Suprapubic skin (tissue), 4 donors: ENCODE data around the gene DAB2IP. TPM values are rescaled to one million over a fixed set of nuclear protein-coding genes. Genes with fewer than 3 reads are reported as not detected.

Experiments
- DNase-seq, 2 donors: peaks; one replicate each; pipeline ENCODE4 v3.0.0-alpha.2; 2019; ENCODE audit warnings: low spot score in 2 of 2
- H3K27ac ChIP-seq: fragments of 200-600 bp; sonication (generic); one replicate; pipeline ENCODE4 v1.5.1; 2019
- H3K27me3 ChIP-seq: fragments of 200-600 bp; sonication (generic); one replicate; pipeline ENCODE4 v1.5.1; 2019
- H3K36me3 ChIP-seq: fragments of 200-600 bp; sonication (generic); one replicate; pipeline ENCODE4 v1.5.1; 2019
- H3K4me1 ChIP-seq: fragments of 200-600 bp; sonication (generic); one replicate; pipeline ENCODE4 v1.5.1; 2019
- H3K4me3 ChIP-seq: fragments of 200-600 bp; sonication (generic); one replicate; pipeline ENCODE4 v1.5.1; 2019; ENCODE audit warnings: mild to moderate bottlenecking
- H3K9me3 ChIP-seq: fragments of 200-600 bp; sonication (generic); one replicate; pipeline ENCODE4 v1.5.1; 2019
- CTCF ChIP-seq, 2 donors: fragments of 200-600 bp in 1 of 2; fragments of 450-650 bp in 1 of 2; sonication (generic) in 1 of 2; IDR thresholded peaks; one replicate each; pipeline ENCODE4 v1.5.1; 2016 to 2019; ENCODE audit warnings: antibody characterized with exemption in 2 of 2, mild to moderate bottlenecking in 1 of 2, moderate library complexity in 1 of 2
- EP300 ChIP-seq: sonication (generic); formaldehyde crosslinking; IDR thresholded peaks from one replicate; pipeline ENCODE4 v1.6.1; 2017; ENCODE audit warnings: antibody characterized with exemption
- POLR2A ChIP-seq, 2 donors: fragments of 450-650 bp; IDR thresholded peaks; one replicate each; pipeline ENCODE4 v1.6.1; 2017; ENCODE audit warnings: antibody characterized with exemption in 2 of 2, mild to moderate bottlenecking in 2 of 2, moderate library complexity in 2 of 2
- POLR2AphosphoS5 ChIP-seq, 3 donors: sonication (generic); formaldehyde crosslinking; IDR thresholded peaks; one replicate each; pipeline ENCODE4 v1.6.1; 2017; ENCODE audit warnings: antibody characterized with exemption in 3 of 3
- WGBS: methylation state at CpG from one replicate; pipeline ENCODE4 v1.1.5; 2018; 5-methylcytosine and 5-hydroxymethylcytosine counted together
- total RNA-seq, 4 donors: library from RNA; depleted of rRNA; stranded (reverse); fragments of >200 nt; gene quantifications; one replicate each; pipeline ENCODE4 v1.1.0, GENCODE V29; 2016

Gene DAB2IP
- total RNA-seq, 4 donors from 2014 or later = 47.6 to 55.6 (median 50.3) TPM

DNA sequence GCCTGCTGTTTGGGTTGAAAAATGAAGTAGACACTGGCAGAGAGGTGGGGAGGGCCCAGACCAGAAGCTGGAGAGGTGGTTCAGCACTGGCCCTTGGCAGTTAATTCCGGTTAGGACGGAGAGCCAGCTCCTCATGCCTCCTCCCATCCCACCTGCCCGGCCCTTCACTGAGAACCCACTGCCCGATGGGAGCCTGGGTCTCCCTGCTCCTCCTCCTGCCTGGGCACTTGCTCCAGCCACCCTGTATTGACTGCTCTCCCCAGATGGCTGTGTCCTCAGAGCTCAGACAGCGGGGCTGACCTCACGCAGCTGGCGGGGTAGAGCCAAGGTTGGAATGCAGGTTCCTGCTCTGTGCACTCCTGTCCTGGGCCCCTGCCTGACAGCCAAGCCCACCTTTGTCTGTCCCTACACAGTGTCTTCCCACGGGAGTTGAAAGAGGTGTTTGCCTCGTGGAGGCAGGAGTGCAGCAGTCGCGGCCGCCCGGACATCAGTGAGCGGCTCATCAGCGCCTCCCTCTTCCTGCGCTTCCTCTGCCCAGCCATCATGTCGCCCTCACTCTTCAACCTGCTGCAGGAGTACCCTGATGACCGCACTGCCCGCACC lies 114.7 kb downstream of the DAB2IP start:
- Histone ChIP-seq H3K27me3 (no peaks in the 10 kb centered on the region), H3K27ac (no peak overlapping the region), H3K9me3 (no peaks in the 10 kb centered on the region), H3K4me3 (no peak overlapping the region), H3K36me3 (peaks cover 93% of the 10 kb centered on the region), H3K4me1 (peaks cover 24% of the 10 kb centered on the region)
- no peak for DNase-seq
- TF ChIP-seq POLR2A (IDR thresholded peaks at IDR 0.05) (no peak), POLR2AphosphoS5 (IDR thresholded peaks at IDR 0.05) (no peak), EP300 (no peak), CTCF (IDR thresholded peaks at IDR 0.05) (no peak)
- WGBS = 95% methylated on average over 16 of the region's 19 CpGs

GRCh38 chr9:121767171-121767769 lies 115.8 kb downstream of the DAB2IP start:
- H3K27ac ChIP-seq = no peak overlapping the region
- TF ChIP-seq POLR2AphosphoS5 (IDR thresholded peaks at IDR 0.05) = no peak

GRCh38 chr9:121768416-121769015 lies 117.1 kb downstream of the DAB2IP start:
- no peak overlapping the region for H3K4me3 ChIP-seq
- peaks cover 98% of the 10 kb centered on the region for H3K36me3 ChIP-seq
- no peak for TF ChIP-seq POLR2AphosphoS5 (IDR thresholded peaks at IDR 0.05)
- no peak for TF ChIP-seq POLR2A (IDR thresholded peaks at IDR 0.05)
- TF ChIP-seq EP300 = no peak
- TF ChIP-seq CTCF (IDR thresholded peaks at IDR 0.05) = no peak
- no peak overlapping the region for H3K27ac ChIP-seq
- no peak for DNase-seq
- peaks cover 24% of the 10 kb centered on the region for H3K4me1 ChIP-seq
- H3K9me3 ChIP-seq = no peaks in the 10 kb centered on the region
- WGBS = 95% methylated on average over 5 of the region's 15 CpGs
- H3K27me3 ChIP-seq = no peaks in the 10 kb centered on the region

More at GRCh38 chr9:121767171-121767769, 115.8 kb downstream of the DAB2IP start:
- 83% methylated on average over 9 of the region's 9 CpGs for WGBS
- H3K9me3 ChIP-seq = no peaks in the 10 kb centered on the region
- DNase-seq = no peak
- H3K36me3 ChIP-seq = peaks cover 98% of the 10 kb centered on the region
- H3K27me3 ChIP-seq = no peaks in the 10 kb centered on the region
- no peak overlapping the region for H3K4me3 ChIP-seq
- H3K4me1 ChIP-seq = peaks cover 24% of the 10 kb centered on the region

DNA sequence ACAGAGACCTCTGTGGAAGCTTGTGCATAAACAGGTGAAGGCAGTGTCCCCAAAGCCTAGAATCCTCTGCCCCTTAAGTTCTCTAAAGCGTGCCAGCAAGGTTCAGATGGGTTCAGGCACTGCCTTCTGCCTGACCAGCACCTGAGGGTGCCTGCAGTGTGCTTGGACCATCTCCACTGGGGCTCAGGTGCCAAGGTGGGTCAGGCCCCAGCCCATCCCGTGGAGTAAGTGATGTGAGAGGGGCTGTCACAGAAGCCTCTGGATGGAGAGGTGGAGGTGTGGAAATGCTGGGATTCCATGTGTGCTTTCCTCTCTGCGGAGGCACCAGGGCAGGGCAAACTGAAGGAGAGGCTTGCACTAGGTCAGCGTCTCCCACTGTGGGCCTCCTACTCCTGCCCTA lies 118.5 kb downstream of the DAB2IP start:
- Histone ChIP-seq H3K27me3 (no peaks in the 10 kb centered on the region), H3K4me3 (no peak overlapping the region), H3K36me3 (peaks cover 99% of the 10 kb centered on the region), H3K9me3 (no peaks in the 10 kb centered on the region), H3K27ac (no peak overlapping the region), H3K4me1 (peaks cover 11% of the 10 kb centered on the region)
- 88% methylated on average over 4 of the region's 4 CpGs for WGBS
- TF ChIP-seq POLR2AphosphoS5 (IDR thresholded peaks at IDR 0.05) = no peak
- no peak for TF ChIP-seq EP300
- no peak for TF ChIP-seq CTCF (IDR thresholded peaks at IDR 0.05)
- no peak for TF ChIP-seq POLR2A (IDR thresholded peaks at IDR 0.05)
- DNase-seq = no peak

GRCh38 chr9:121770415-121771273 lies 119.2 kb downstream of the DAB2IP start:
- H3K27me3 ChIP-seq = no peaks in the 10 kb centered on the region
- H3K27ac ChIP-seq = no peak overlapping the region
- H3K36me3 ChIP-seq = peaks cover 100% of the 10 kb centered on the region
- no peaks in the 10 kb centered on the region for H3K9me3 ChIP-seq
- no peak overlapping the region for H3K4me3 ChIP-seq
- TF ChIP-seq POLR2AphosphoS5 (IDR thresholded peaks at IDR 0.05) = no peak
- no peak for TF ChIP-seq CTCF (IDR thresholded peaks at IDR 0.05)
- no peak for TF ChIP-seq EP300
- TF ChIP-seq POLR2A (IDR thresholded peaks at IDR 0.05) = no peak
- peaks cover 4% of the 10 kb centered on the region for H3K4me1 ChIP-seq
- no peak for DNase-seq
- WGBS = 89% methylated on average over 10 of the region's 10 CpGs
